HFF-Myc (cell line): ENCODE results near the gene ANKRD33B.

Experiments used
- DNase-seq: peaks from one replicate; pipeline ENCODE4 v3.0.0-alpha.2; 2011; ENCODE audit warnings: low read depth; ENCODE audit errors: extremely low read depth
- H3K4me3 ChIP-seq: replicated peaks from 2 replicates; pipeline ENCODE4 v1.5.1; 2011; ENCODE audit warnings: low read depth, mild to moderate bottlenecking, control low read depth, low read length
- CTCF ChIP-seq: IDR thresholded peaks from 2 replicates; pipeline ENCODE4 v1.5.1; 2012; ENCODE audit warnings: mild to moderate bottlenecking, low read depth, low read length, control low read depth; ENCODE audit errors: missing control alignments

Gene ANKRD33B

GRCh38 chr5:10681731-10682679, 118.1 kb downstream of the ANKRD33B start:
- no peak overlapping the region for H3K4me3 ChIP-seq
- no peak for DNase-seq
- TF ChIP-seq CTCF, result no peak

- TF ChIP-seq CTCF, result no peak
- DNase-seq, result no peak
- no peak overlapping the region for H3K4me3 ChIP-seq
These were observed 119.1 kb downstream of the ANKRD33B start for GRCh38 chr5:10682801-10683525.

- no peak for TF ChIP-seq CTCF
- DNase-seq, result no peak
- H3K4me3 ChIP-seq, result no peak overlapping the region
These were observed 120.6 kb downstream of the ANKRD33B start for GRCh38 chr5:10684303-10685086.

GRCh38 chr5:10685115-10685521, 121.2 kb downstream of the ANKRD33B start:
- no peak for TF ChIP-seq CTCF
- no peak overlapping the region for H3K4me3 ChIP-seq
- no peak for DNase-seq

- no peak for TF ChIP-seq CTCF
- H3K4me3 ChIP-seq, result no peak overlapping the region
- DNase-seq, result no peak
These were observed 123.0 kb downstream of the ANKRD33B start for GRCh38 chr5:10686890-10687289.

- TF ChIP-seq CTCF, result no peak
- no peak for DNase-seq
- no peak overlapping the region for H3K4me3 ChIP-seq
These were observed 124.8 kb downstream of the ANKRD33B start for GRCh38 chr5:10688651-10689171.
